Measurements from ENCODE around the gene TXNRD3. TPM values are rescaled to one million over a fixed set of nuclear protein-coding genes. Genes with fewer than 3 reads are reported as not detected.

The TXNRD3 gene
- total RNA-seq, 2 donors from 2014 or later = 2.3 to 3.2 TPM

Other genes with a start within 250 kb of the TXNRD3 start
- 10 to 100 TPM; 23.9 to 26.9 TPM for gene ZXDC, start 179.2 kb downstream of the TXNRD3 start, total RNA-seq
- gene UROC1, start 137.4 kb downstream of the TXNRD3 start, total RNA-seq = not detected
- gene CHST13, start 131.0 kb downstream of the TXNRD3 start, total RNA-seq = not detected
- gene C3orf22, start 96.2 kb downstream of the TXNRD3 start, total RNA-seq = not detected
- 10 to 100 TPM; 13.6 to 19.7 TPM for gene CHCHD6, start 49.1 kb upstream of the TXNRD3 start, total RNA-seq

Data from activated naive CD4-positive, alpha-beta T cell treated with anti-CD3 and anti-CD28 coated beads, Interleukin-2, amount 50 U/mL, for 72 hours (primary cell).